Neural progenitor cell (in vitro differentiated cells): ENCODE results near the gene CDK5RAP3.

Experiments used
- CTCF ChIP-seq: fragments of 200-600 bp; sonication (generic); IDR thresholded peaks from 2 replicates; pipeline ENCODE4 v1.5.1; 2017; ENCODE audit warnings: antibody characterized with exemption, mild to moderate bottlenecking
- EZH2 ChIP-seq: fragments of 200-600 bp; sonication (generic); IDR thresholded peaks from 2 replicates; pipeline ENCODE4 v1.6.1; 2017; ENCODE audit warnings: antibody characterized with exemption, mild to moderate bottlenecking, moderate library complexity

GRCh38 chr17:48011405-48012150 is 40.7 kb downstream of the CDK5RAP3 start:
- peak; percentile 60 for TF ChIP-seq CTCF
- TF ChIP-seq EZH2: no peak
